HG03432 (cell line): Measurements from ENCODE around the gene ATN1.

Experiments
- ATAC-seq: cut with Tn5 transposase; IDR thresholded peaks from one replicate; pipeline ENCODE4 v1.9.1; 2021; ENCODE audit warnings: mild to moderate bottlenecking, moderate library complexity; ENCODE audit not compliant: unreplicated experiment

The ATN1 gene

DNA sequence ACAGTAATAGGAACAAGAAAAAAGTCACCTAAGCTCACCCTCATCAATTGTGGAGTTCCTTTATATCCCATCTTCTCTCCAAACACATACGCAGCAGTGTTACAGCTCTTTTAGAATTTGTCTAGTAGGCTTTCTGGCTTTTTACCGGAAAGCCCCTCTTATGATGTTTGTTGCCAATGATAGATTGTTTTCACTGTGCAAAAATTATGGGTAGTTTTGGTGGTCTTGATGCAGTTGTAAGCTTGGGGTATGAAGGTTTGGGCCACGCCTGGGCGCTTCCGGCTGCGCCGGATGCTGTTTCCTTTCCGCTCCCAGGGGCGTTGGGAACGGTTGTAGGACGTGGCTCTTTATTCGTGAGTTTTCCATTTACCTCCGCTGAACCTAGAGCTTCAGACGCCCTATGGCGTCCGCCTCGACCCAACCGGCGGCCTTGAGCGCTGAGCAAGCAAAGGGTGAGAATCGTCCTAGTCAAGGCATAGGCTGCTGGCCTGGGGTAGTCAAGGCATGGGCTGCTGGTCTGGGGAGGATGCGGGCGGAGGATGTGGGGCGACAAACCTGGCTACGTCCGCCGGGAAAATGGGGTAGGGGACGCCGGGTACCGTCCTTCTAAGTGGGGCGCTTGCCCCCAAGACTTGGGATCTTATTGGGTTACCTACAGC is 16.1 kb downstream of the ATN1 start, which contains the start of the genes C12orf57 and RNU7-1:
Gene C12orf57, plus strand, starts transcription at position 301 of the 659 bp plus-strand sequence. Its CDS starts 100 bp downstream, at position 401.
Gene RNU7-1, plus strand, starts transcription at position 95 of the 659 bp plus-strand sequence.
- ATAC-seq = peak; percentile 37

GRCh38 chr12:6944381-6945186 is 16.8 kb downstream of the ATN1 start:
- peak; percentile 38 for ATAC-seq

- ATAC-seq = no peak
Observed at GRCh38 chr12:6945613-6946012, 17.9 kb downstream of the ATN1 start.

GRCh38 chr12:6946033-6946919 is 18.5 kb downstream of the ATN1 start:
- peak; percentile 23 for ATAC-seq

DNA sequence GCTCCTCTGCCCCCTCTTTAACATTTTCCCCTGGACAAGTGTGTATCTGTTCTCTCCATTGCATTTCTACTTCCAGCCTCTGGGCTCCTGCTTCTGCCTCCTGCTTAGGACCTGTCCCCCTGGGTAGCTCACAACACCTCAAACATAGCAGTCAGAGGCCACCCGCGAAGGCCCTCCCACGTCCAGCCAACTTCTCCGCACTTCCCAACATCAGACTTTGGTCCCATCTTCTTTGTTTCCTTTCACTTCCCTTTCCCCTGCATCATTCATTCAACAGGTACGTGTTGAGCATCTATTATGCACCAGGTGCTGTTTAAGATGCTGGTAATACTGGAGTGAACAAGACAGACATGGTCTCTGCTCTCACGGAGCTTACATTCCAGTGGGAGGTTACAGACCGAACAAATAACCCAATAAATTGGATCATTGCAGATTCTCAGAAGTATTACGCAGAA is 19.2 kb downstream of the ATN1 start:
- ATAC-seq = no peak

- ATAC-seq = no peak
Observed at GRCh38 chr12:6947615-6948014, 19.9 kb downstream of the ATN1 start.

- no peak for ATAC-seq
Observed at GRCh38 chr12:6948873-6949594, 21.3 kb downstream of the ATN1 start.

DNA sequence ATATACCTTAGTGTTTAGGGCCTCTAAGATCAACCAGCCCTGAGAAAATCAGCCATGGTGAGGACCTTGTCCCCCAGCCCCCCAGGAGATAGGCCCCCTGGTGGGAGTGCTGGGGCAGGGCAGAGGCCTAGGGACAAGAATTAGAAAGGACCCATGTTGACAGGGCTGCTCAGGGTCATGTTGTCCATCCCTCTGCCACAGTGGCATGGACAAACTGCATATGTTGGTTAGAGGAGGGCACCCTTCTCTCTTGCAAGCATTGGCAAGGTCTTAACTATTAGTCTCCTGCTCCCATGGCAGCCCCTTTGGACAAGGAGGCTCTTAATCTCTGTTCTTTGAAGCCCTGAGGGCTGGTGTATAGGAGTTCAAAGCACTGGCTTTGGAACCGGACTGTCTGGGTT is 22.6 kb downstream of the ATN1 start:
- ATAC-seq = no peak

DNA sequence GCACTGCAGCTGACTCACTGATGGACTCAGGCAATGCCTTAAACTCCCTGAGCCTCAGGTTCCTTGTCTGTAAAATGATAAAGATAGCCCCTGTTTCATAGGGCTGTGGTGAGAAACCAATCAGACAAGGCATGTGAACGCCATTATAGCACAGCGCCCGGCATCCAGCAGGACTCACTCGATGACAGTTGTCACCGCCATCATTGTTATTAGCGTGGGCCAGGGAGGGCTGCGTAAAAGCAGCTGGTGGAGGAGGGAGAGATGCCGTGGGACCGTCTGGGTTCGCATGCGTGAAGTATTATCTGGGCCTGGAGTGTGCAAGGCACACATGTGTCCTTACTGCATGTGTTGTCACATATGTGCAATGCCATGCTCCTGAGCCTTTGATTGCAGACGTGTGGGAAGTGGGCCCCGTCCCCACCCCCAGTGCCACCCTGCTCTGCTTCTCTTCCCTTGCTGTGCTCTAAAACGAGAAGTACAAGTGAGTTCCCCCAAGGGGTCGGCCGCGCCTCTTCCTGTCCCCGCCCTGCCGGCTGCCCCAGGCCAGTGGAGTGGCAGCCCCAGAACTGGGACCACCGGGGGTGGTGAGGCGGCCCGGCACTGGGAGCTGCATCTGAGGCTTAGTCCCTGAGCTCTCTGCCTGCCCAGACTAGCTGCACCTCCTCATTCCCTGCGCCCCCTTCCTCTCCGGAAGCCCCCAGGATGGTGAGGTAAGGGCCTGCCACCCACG is 23.2 kb downstream of the ATN1 start, which contains the start of gene PTPN6:
Gene PTPN6, plus strand, starts transcription at position 546 of the 730 bp plus-strand sequence. Its CDS starts 157 bp downstream, at position 703.
- peak; percentile 20 for ATAC-seq

GRCh38 chr12:6951551-6952120 is 23.9 kb downstream of the ATN1 start:
- no peak for ATAC-seq

GRCh38 chr12:6952121-6952862 is 24.5 kb downstream of the ATN1 start:
- ATAC-seq = no peak

DNA sequence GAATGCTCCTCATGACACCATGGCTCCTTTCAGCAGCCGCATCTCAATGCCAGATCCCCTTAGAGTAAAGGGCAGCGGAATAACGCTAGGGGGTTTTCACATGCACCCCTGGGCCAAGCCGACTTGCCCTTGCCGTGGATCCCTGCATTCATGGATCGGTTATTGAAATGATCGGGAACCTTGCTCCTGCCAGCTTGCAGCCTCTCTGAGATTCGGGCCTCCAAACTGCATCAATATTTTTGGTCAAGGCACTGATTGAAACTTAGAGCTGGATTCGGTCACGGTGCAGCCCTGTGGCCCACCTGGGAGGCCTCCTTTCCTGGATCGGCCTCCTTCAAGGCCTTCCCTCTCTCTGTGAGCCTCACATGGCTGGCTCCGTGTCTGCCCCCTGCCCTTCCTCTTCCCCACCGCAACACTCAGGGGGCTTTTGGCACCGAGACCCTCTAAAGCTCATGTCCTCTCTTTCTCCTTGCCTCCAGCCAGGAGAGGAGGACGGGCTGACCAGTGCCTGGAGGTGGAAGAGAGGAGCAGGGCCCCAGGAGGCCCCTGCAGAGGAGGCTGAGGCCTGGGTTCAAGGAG is 25.2 kb downstream of the ATN1 start:
- ATAC-seq = no peak

DNA sequence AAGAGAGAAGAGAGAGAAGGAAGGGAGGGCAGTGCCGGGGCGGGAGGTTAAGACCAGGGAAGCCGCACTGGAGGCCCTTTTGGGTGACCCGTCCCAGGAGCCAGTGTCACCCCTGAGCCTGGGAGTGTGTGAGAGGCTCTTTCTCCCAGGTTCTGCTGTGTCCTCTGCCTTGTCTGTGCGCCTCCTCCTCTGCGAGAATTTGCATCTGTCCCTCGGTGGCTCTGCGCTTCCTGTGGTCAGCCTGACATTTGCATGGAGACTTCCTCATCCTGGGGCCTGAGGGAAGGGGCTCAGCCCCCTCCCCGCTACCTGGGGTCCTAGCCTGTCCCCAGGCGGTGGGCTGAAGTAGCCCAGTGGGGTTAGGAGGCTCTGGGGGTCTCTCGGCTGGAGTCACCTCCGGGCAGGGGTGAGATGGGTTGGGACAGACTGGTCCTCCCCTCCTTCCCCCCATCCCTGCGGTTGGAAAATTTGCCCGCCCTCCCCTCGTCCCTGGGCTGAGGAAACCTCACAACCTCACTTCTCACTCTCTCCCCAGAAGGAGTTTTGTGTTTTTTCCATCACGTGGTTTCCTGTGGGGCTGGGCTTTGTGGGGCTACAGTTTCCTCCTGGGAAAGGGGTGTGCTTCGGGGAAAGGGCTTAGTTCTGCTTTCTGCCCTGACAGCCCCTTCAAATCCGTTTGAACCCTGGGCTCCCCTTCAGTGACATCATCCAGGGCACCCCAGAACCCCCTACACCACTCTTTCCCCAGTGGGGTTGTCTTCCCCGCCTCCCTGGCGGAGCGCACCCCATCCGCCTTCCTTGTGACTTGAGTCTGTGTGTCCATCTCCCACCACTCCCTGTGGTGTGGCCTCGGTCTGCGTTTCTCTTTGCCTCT is 25.9 kb downstream of the ATN1 start:
- peak; percentile 41 for ATAC-seq

- no peak for ATAC-seq
Observed at GRCh38 chr12:6954316-6955107, 26.8 kb downstream of the ATN1 start.

- ATAC-seq = no peak
Observed at GRCh38 chr12:6955108-6956020, 27.6 kb downstream of the ATN1 start.
